Measurements from ENCODE around the gene BRF1. TPM values are rescaled to one million over a fixed set of nuclear protein-coding genes. Genes with fewer than 3 reads are reported as not detected.

BRF1 gene
- total RNA-seq, 4 donors from 2014 or later, result 22.2 to 37.9 (median 26.2) TPM

- intact Hi-C loops (cut with DNase I), result no loop called here
These were observed 26.2 kb downstream of the BRF1 start for GRCh38 chr14:105274637-105275036.

GRCh38 chr14:105273062-105273461 lies 27.7 kb downstream of the BRF1 start:
- Histone ChIP-seq H3K36me3 (peaks cover 0 to 40% (median 0%) of the 10 kb centered on the region in 3 donors), H3K4me1 (peaks cover 7 to 43% (median 11%) of the 10 kb centered on the region in 3 donors), H3K4me3 (no peak overlapping the region), H3K27ac (peak overlapping the region in 2 of 4 donors; percentile 9 to 52), H3K27me3 (no peaks in the 10 kb centered on the region), H3K9me3 (no peaks in the 10 kb centered on the region)
- no peak for DNase-seq
- WGBS, 2 donors, result 24 to 39% methylated on average over 2 to 9 of the region's 12 CpGs
- no peak for TF ChIP-seq POLR2A (IDR thresholded peaks at IDR 0.05)
- no peak for TF ChIP-seq CTCF (IDR thresholded peaks at IDR 0.05)
- intact Hi-C loops (cut with DNase I), result no loop called here

More at GRCh38 chr14:105274637-105275036, 26.2 kb downstream of the BRF1 start:
- no peak for DNase-seq
- Histone ChIP-seq H3K4me3 (no peak overlapping the region), H3K36me3 (peaks cover 0 to 24% (median 0%) of the 10 kb centered on the region in 3 donors), H3K4me1 (peaks cover 7 to 43% (median 11%) of the 10 kb centered on the region in 3 donors), H3K27ac (no peak overlapping the region), H3K27me3 (no peaks in the 10 kb centered on the region), H3K9me3 (no peaks in the 10 kb centered on the region)
- TF ChIP-seq CTCF (IDR thresholded peaks at IDR 0.05) (no peak), POLR2A (IDR thresholded peaks at IDR 0.05) (no peak)
- 100% methylated on average over 1 of the region's 6 CpGs for WGBS, 2 donors

GRCh38 chr14:105272623-105273022 lies 28.2 kb downstream of the BRF1 start:
- peaks cover 0 to 43% (median 0%) of the 10 kb centered on the region in 3 donors for H3K36me3 ChIP-seq
- H3K4me1 ChIP-seq, result peaks cover 7 to 39% (median 11%) of the 10 kb centered on the region in 3 donors
- TF ChIP-seq POLR2A (IDR thresholded peaks at IDR 0.05) (no peak), CTCF (IDR thresholded peaks at IDR 0.05) (no peak)
- 65 to 77% methylated on average over 11 to 12 of the region's 15 CpGs for WGBS, 2 donors
- no peaks in the 10 kb centered on the region for H3K27me3 ChIP-seq
- DNase-seq, result no peak
- no peak overlapping the region for H3K27ac ChIP-seq
- H3K4me3 ChIP-seq, result no peak overlapping the region
- intact Hi-C loops (cut with DNase I), result no loop called here
- H3K9me3 ChIP-seq, result no peaks in the 10 kb centered on the region

GRCh38 chr14:105271224-105271890 lies 29.4 kb downstream of the BRF1 start:
- 84 to 87% methylated on average over 11 to 12 of the region's 22 CpGs for WGBS, 2 donors
- no peaks in the 10 kb centered on the region for H3K9me3 ChIP-seq
- peaks cover 7 to 36% (median 11%) of the 10 kb centered on the region in 3 donors for H3K4me1 ChIP-seq
- peaks cover 0 to 55% (median 0%) of the 10 kb centered on the region in 3 donors for H3K36me3 ChIP-seq
- DNase-seq, result no peak
- H3K27me3 ChIP-seq, result no peaks in the 10 kb centered on the region
- no peak overlapping the region for H3K27ac ChIP-seq
- H3K4me3 ChIP-seq, result no peak overlapping the region
- intact Hi-C loops (cut with DNase I), result no loop called here
- TF ChIP-seq POLR2A (IDR thresholded peaks at IDR 0.05) (no peak), CTCF (IDR thresholded peaks at IDR 0.05) (no peak)

- Histone ChIP-seq H3K27me3 (no peaks in the 10 kb centered on the region), H3K27ac (no peak overlapping the region), H3K4me1 (peaks cover 7 to 23% (median 7%) of the 10 kb centered on the region in 3 donors), H3K9me3 (no peaks in the 10 kb centered on the region), H3K36me3 (peaks cover 0 to 66% (median 0%) of the 10 kb centered on the region in 3 donors), H3K4me3 (no peak overlapping the region)
- no peak for DNase-seq
- WGBS, 2 donors, result 86% methylated on average over 9 of the region's 11 CpGs; no CpG with 5 or more reads in 1 of the 2 donors
- intact Hi-C loops (cut with DNase I), result no loop called here
- TF ChIP-seq CTCF (IDR thresholded peaks at IDR 0.05) (no peak), POLR2A (IDR thresholded peaks at IDR 0.05) (no peak)
These were observed 31.4 kb downstream of the BRF1 start for GRCh38 chr14:105269405-105269804.

Measured in esophagus squamous epithelium (tissue), 5 donors.